K562 (cell line): ENCODE data around the gene MLX. TPM values are rescaled to one million over a fixed set of nuclear protein-coding genes. Genes with fewer than 3 reads are reported as not detected.

Experiments
- ATAC-seq: fragments of 200-7000 bp; cut with Tn5 transposase; 3 replicates; pipeline ENCODE4 v1.9.1; 2020; ENCODE audit warnings: moderate library complexity
- BruUV-seq: library from RNA; stranded (reverse); fragments of 400-500 nt; replicated peaks from 2 replicates; lab custom pipeline; 2021; lab: Mats Ljungman, UMichigan
- CTCF ChIA-PET: fragments of 300-600 bp; formaldehyde crosslinking; extraction: SDS; loops from one replicate; lab custom pipeline; 2021; ENCODE audit warnings: low intra/inter-chr PET ratio; lab: Yijun Ruan, JAX
- POLR2A ChIA-PET: fragments of 300-600, 350-650 bp; sonication (Branson Sonifier 250); formaldehyde crosslinking; extraction: SDS; loops from one replicate; lab custom pipeline; 2021; ENCODE audit warnings: antibody characterized with exemption, inconsistent platforms; lab: Yijun Ruan, JAX
- DNase-seq, 4 experiments: peaks; one replicate each; pipeline versions ENCODE4 v3.0.0 to v3.0.0-alpha.2; 2011 to 2018; ENCODE audit warnings: low spot score in 3 of 4, mixed read lengths in 3 of 4; ENCODE audit errors: extremely low read depth in 1 of 4
- FAIRE-seq: peaks from 2 replicates; lab custom pipeline; 2011; peaks lifted over from hg19 to GRCh38; lab: Jason Lieb, UNC
- H2AFZ ChIP-seq: 2 replicates; pipeline ENCODE4 v1.6.0; 2011; ENCODE audit warnings: low read depth, low read length, control low read depth, inconsistent platforms
- H3K27ac ChIP-seq: fragments of 200-600 bp; 3 replicates; pipeline ENCODE4 v1.8.0; 2011; ENCODE audit warnings: low read depth, mild to moderate bottlenecking, control low read depth, inconsistent platforms, low read length, moderate library complexity, mixed read lengths; ENCODE audit errors: extremely low read depth
- H3K27me3 ChIP-seq, 2 experiments: fragments of 300-600 bp in 1 of 2; 2 replicates in 1 of 2; 3 replicates in 1 of 2; pipeline versions ENCODE4 v1.6.0 to v1.8.0; 2011; ENCODE audit warnings: inconsistent platforms in 2 of 2, low read length in 2 of 2, mild to moderate bottlenecking in 1 of 2, mixed read lengths in 1 of 2, moderate library complexity in 1 of 2; ENCODE audit not compliant: control insufficient read depth in 2 of 2, insufficient read depth in 2 of 2
- H3K36me3 ChIP-seq: fragments of 300-600 bp; 3 replicates; pipeline ENCODE4 v1.8.0; 2011; ENCODE audit warnings: mild to moderate bottlenecking, low read length, inconsistent platforms; ENCODE audit not compliant: control insufficient read depth, insufficient read depth
- H3K4me1 ChIP-seq, 2 experiments: fragments of 200-600 bp in 1 of 2; replicated peaks in 1 of 2; 2 replicates in 1 of 2; 3 replicates in 1 of 2; pipeline versions ENCODE4 v1.5.1 to v1.8.0; 2011; ENCODE audit warnings: inconsistent platforms in 2 of 2, low read length in 2 of 2, mild to moderate bottlenecking in 1 of 2, mixed read lengths in 1 of 2, moderate library complexity in 1 of 2; ENCODE audit not compliant: control insufficient read depth in 2 of 2, insufficient read depth in 2 of 2
- H3K4me2 ChIP-seq: 2 replicates; pipeline ENCODE4 v1.6.1; 2011; ENCODE audit warnings: low read length, control low read depth, inconsistent platforms, mixed read lengths; ENCODE audit not compliant: insufficient read depth
- H3K4me3 ChIP-seq: fragments of 200-600 bp; sonication (generic), shearing (Covaris generic); 2 replicates; pipeline ENCODE4 v1.5.1; 2016; ENCODE audit warnings: control low read depth, inconsistent platforms
- H3K79me2 ChIP-seq: fragments of 200-600 bp; 3 replicates; pipeline ENCODE4 v1.8.0; 2011; ENCODE audit warnings: low read length, inconsistent platforms; ENCODE audit not compliant: control insufficient read depth, insufficient read depth
- H3K9ac ChIP-seq, 2 experiments: 2 replicates each; pipeline versions ENCODE4 v1.6.0 to v1.6.1; 2011; ENCODE audit warnings: low read depth in 2 of 2, low read length in 2 of 2, control low read depth in 1 of 2, inconsistent platforms in 1 of 2, mild to moderate bottlenecking in 1 of 2, mixed read lengths in 1 of 2; ENCODE audit not compliant: insufficient read depth in 1 of 2
- H3K9me1 ChIP-seq: one replicate; pipeline ENCODE4 v1.6.0; 2011; ENCODE audit warnings: inconsistent platforms, mild to moderate bottlenecking, low read length, moderate library complexity; ENCODE audit not compliant: control insufficient read depth, insufficient read depth
- H3K9me3 ChIP-seq: replicated peaks from 2 replicates; pipeline ENCODE4 v1.5.1; 2011; ENCODE audit warnings: low read depth, low read length, inconsistent platforms; ENCODE audit not compliant: control insufficient read depth, insufficient read depth
- H4K20me1 ChIP-seq: replicated peaks from 2 replicates; pipeline ENCODE4 v1.6.1; 2011; ENCODE audit warnings: low read length, inconsistent platforms, mixed read lengths; ENCODE audit not compliant: control insufficient read depth, insufficient read depth
- CREM ChIP-seq: IDR thresholded peaks from 2 replicates; pipeline ENCODE4 v1.6.1; 2014; ENCODE audit warnings: antibody characterized with exemption, low read depth
- CTCF ChIP-seq, 3 experiments: IDR thresholded peaks in 2 of 3; conservative IDR thresholded peaks in 1 of 3; 2 replicates each; pipeline ENCODE4 v1.5.1; 2011 to 2012; ENCODE audit warnings: low read length in 3 of 3, mild to moderate bottlenecking in 3 of 3, control low read depth in 2 of 3, improper control_type of control experiment in 1 of 3, inconsistent platforms in 1 of 3, low read depth in 1 of 3, mixed read lengths in 1 of 3, moderate library complexity in 1 of 3; ENCODE audit not compliant: insufficient read depth in 2 of 3
- MYNN ChIP-seq, 2 experiments: sonication (generic); formaldehyde crosslinking in 1 of 2; IDR thresholded peaks; 2 replicates each; pipeline versions ENCODE4 v1.5.0 to v1.6.1; 2016 to 2020; ENCODE audit warnings: antibody characterized with exemption in 1 of 2, missing genetic modification reagents in 1 of 2
- PHF8 ChIP-seq: fragments of 200-600 bp; sonication (generic); IDR thresholded peaks from 2 replicates; pipeline ENCODE4 v1.6.1; 2012; ENCODE audit warnings: mixed run types, mild to moderate bottlenecking, inconsistent platforms, low read length, moderate library complexity, borderline replicate concordance
- POLR2AphosphoS5 ChIP-seq: IDR thresholded peaks from 2 replicates; pipeline ENCODE4 v1.6.1; 2011; ENCODE audit warnings: mild to moderate bottlenecking, low read depth, low read length, moderate library complexity; ENCODE audit not compliant: control insufficient read depth, insufficient read depth
- RAD21 ChIP-seq, 2 experiments: fragments of 250-450 bp in 1 of 2; fragments of 450-650 bp in 1 of 2; sonication (Bioruptor Pico) in 1 of 2; formaldehyde crosslinking in 1 of 2; IDR thresholded peaks in 1 of 2; conservative IDR thresholded peaks in 1 of 2; 2 replicates each; pipeline versions ENCODE4 v1.4.0 to v1.8.0; 2020 to 2022; ENCODE audit warnings: mild to moderate bottlenecking in 2 of 2, moderate library complexity in 1 of 2
- SRSF3 ChIP-seq: fragments of 200-400 bp; formaldehyde crosslinking; IDR thresholded peaks from 2 replicates; pipeline ENCODE4 v1.6.1; 2016; ENCODE audit warnings: mild to moderate bottlenecking, low read length, moderate library complexity; ENCODE audit not compliant: insufficient read depth
- TEAD2 ChIP-seq: fragments of 450-650 bp; IDR thresholded peaks from 2 replicates; pipeline ENCODE4 v1.6.1; 2016; ENCODE audit warnings: missing genetic modification characterization, control low read depth, missing compliant biosample characterization
- XRCC5 ChIP-seq: fragments of 200-400 bp; formaldehyde crosslinking; IDR thresholded peaks from 2 replicates; pipeline ENCODE4 v1.6.1; 2017; ENCODE audit warnings: low read depth, mild to moderate bottlenecking, low read length
- ZBTB7A ChIP-seq: IDR thresholded peaks from 2 replicates; pipeline ENCODE4 v1.6.1; 2011; ENCODE audit warnings: low read depth, mild to moderate bottlenecking, low read length, moderate library complexity, borderline replicate concordance; ENCODE audit not compliant: control insufficient read depth
- ZNF764 ChIP-seq: fragments of 250-450 bp; sonication (Bioruptor Pico); IDR thresholded peaks from 2 replicates; pipeline ENCODE4 v1.4.0; 2020; ENCODE audit warnings: low read depth, mild to moderate bottlenecking, moderate library complexity
- WGBS: fragments of 100-300 bp; shearing (Covaris generic); methylation state at CpG from one replicate; pipeline ENCODE4 v1.1.6; 2016; ENCODE audit warnings: low coverage, mixed read lengths; ENCODE audit not compliant: insufficient coverage; ENCODE audit errors: missing lambda C conversion rate; 5-methylcytosine and 5-hydroxymethylcytosine counted together
- in situ Hi-C: fragments of 300-500 bp; cut with MboI; formaldehyde crosslinking; loops from 4 replicates; pipeline ENCODE4 v1.15.0; 2018; ENCODE audit warnings: inconsistent platforms, mixed read lengths
- intact Hi-C: fragments of 100-400 bp; cut with micrococcal nuclease; formaldehyde crosslinking; loops from 2 replicates; pipeline ENCODE4 v1.14.2; 2022
- polyA plus RNA-seq, 8 experiments: library from polyadenylated mRNA; depleted of rRNA in 4 of 8; stranded (reverse) in 5 of 8; unstranded in 3 of 8; fragments of >200 nt; fragmentation: Nextera tagmentation in 2 of 8; fragmentation: Illumina TruSeq in 1 of 8; extraction: Ambion mirVana in 2 of 8; extraction: Trizol in 1 of 8; gene quantifications; 2 replicates each; pipeline versions ENCODE4 v1.2.1 to v1.2.3, GENCODE V29; 2011 to 2014; ENCODE audit warnings: inconsistent platforms in 1 of 8, missing spikeins in 1 of 8
- total RNA-seq, 7 experiments: library from RNA; depleted of rRNA in 6 of 7; stranded (reverse); fragments of >200 nt in 6 of 7; fragmentation: Illumina TruSeq in 2 of 7; extraction: Trizol in 2 of 7; gene quantifications; 2 replicates each; pipeline versions ENCODE4 v1.2.1 to v1.2.3, GENCODE V29; 2011 to 2021; ENCODE audit warnings: low replicate concordance in 1 of 7

Gene MLX
- total and polyA plus RNA-seq, 9 of the 15 experiments (the other 6 are each of a cell fraction or from before 2014, with no cell fraction given) = 42.9 to 100 (median 58.9) TPM

GRCh38 chr17:42520540-42520951 lies 46.4 kb upstream of the MLX start:
- POLR2A ChIA-PET = interaction anchor here (0.6 to 3.9 kb wide), 14 partner anchors 9 to 208 kb away, joined by 3 to 15 read pairs (median 4); partner anchors contain the start of genes CAVIN1 and NAGLU
- peak; percentile 15; the same call in 2 of the 3 replicates for ATAC-seq
- peak overlapping the region; percentile 86; the same call in 2 of the 3 replicates for H3K27ac ChIP-seq

More at GRCh38 chr17:42520540-42520951, 46.4 kb upstream of the MLX start:
- TF ChIP-seq RAD21 (CRISPR knock-in tag; conservative IDR thresholded peaks at IDR 0.05 in 1 of 2, IDR thresholded peaks at IDR 0.05 in 1 of 2) (peak in 1 of 2 experiments; percentile 9; a peak in 1 of 4 replicates), TEAD2 (tag) (no peak), CREM (no peak), SRSF3 (no peak), MYNN (IDR thresholded peaks at IDR 0.05) (0 out of 2 replicates have a peak, but pooled peaks have one; percentile 9), MYNN (CRISPR knock-in tag; IDR thresholded peaks at IDR 0.05) (no peak), ZNF764 (CRISPR knock-in tag) (0 out of 2 replicates have a peak, but pooled peaks have one; percentile 22), XRCC5 (peak; percentile 63), POLR2AphosphoS5 (peak; percentile 28; the same call in 1 of the 2 replicates), CTCF (IDR thresholded peaks at IDR 0.05 in 2 of 3, conservative IDR thresholded peaks at IDR 0.05 in 1 of 3; ENCODE audit: insufficient read depth in 2 of 3, low read depth in 1 of 3, low read length in 3 of 3) (peak; percentile 54 to 77 (median 54)), ZBTB7A (peak; percentile 89), PHF8 (no peak)
- Histone ChIP-seq H3K9me3 (no peaks in the 10 kb centered on the region), H3K4me3 (no peak overlapping the region), H3K79me2 (peaks cover 11% of the 10 kb centered on the region; the same call in 1 of the 3 replicates), H3K4me1 (peaks cover 51 to 68% of the 10 kb centered on the region in 2 experiments), H3K27me3 (no peaks in the 10 kb centered on the region), H3K9ac (peak overlapping the region in 1 of 2 experiments; percentile 62; a peak in 1 of 4 replicates), H3K36me3 (peaks cover 72% of the 10 kb centered on the region), H2AFZ (no peak overlapping the region), H3K4me2 (no peak overlapping the region), H3K9me1 (peaks cover 7% of the 10 kb centered on the region), H4K20me1 (no peaks in the 10 kb centered on the region)
- FAIRE-seq (no peak), DNase-seq (peak in 3 of 4 experiments; percentile 48 to 57 (median 50))
- intact Hi-C loops = no loop called here
- in situ Hi-C loops = no loop called here
- CTCF ChIA-PET = interaction anchor here (1.3 kb wide), 1 partner anchor 198 kb away, joined by 3 read pairs; no protein-coding TSS in a partner anchor
- WGBS = 76% methylated on average over 9 of the region's 9 CpGs
- no TSS peak for BruUV-seq
